LNCaP clone FGC (cell line): ENCODE measurements around the gene TVP23A.

ENCODE experiments used
- DNase-seq: peaks from one replicate; pipeline ENCODE4 v3.0.0-alpha.2; 2011; ENCODE audit warnings: low read depth
- H3K4me3 ChIP-seq: 2 replicates; pipeline ENCODE4 v1.5.1; 2011; ENCODE audit warnings: mild to moderate bottlenecking, low read depth, low read length, control low read depth
- CTCF ChIP-seq: IDR thresholded peaks from 2 replicates; pipeline ENCODE4 v1.5.1; 2012; ENCODE audit warnings: mild to moderate bottlenecking; ENCODE audit not compliant: control insufficient read depth, insufficient read depth; ENCODE audit errors: extremely low read depth

The TVP23A gene

GRCh38 chr16:10728003-10728887 lies 90.3 kb downstream of the TVP23A start:
- TF ChIP-seq CTCF = no peak
- DNase-seq = no peak
- H3K4me3 ChIP-seq = no peak overlapping the region
